Measurements from ENCODE around the gene MIOX. TPM values are rescaled to one million over a fixed set of nuclear protein-coding genes. Genes with fewer than 3 reads are reported as not detected.

MIOX gene
- not detected for total RNA-seq

DNA sequence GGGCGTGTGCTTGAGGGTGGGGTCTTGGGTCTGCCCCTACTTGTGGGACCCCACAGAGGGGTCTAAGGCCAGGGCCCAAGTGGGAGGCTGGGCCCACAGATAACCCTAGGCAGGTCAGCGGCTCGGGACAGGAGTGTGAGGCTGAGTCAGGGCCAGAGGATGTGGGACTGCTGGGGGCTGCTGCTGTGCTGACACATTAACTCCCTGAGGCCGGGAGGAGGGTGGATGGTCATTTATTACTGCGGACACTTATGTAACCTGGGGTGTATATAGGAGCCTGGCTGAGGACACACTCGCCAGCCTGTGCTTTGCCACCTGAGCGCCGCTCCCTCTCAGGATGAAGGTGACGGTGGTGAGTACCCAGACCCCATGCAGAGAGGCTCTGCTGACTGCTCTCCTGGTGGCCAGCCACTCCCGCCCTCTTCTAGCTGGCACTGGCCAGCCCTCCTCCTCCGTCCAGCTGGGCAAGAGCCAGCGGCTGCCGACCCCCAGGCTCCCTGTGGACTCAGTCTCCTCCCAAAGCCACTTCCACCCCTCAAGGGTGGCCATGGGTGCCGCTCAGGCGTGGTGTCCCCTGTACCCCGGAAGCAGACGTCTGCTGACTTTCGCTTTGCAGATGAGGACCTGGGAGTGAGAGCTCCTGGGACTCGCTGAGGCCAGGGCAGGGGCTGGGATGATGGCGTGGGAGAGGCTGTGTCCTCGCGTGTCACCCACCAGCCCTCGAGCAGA, at the start of gene MIOX:
TSS of gene MIOX (plus strand) at position 299 of the 729 bp plus-strand sequence. CDS start at position 338, 39 bp downstream.
- no peak for DNase-seq (ENCODE audit: low spot score)

DNA sequence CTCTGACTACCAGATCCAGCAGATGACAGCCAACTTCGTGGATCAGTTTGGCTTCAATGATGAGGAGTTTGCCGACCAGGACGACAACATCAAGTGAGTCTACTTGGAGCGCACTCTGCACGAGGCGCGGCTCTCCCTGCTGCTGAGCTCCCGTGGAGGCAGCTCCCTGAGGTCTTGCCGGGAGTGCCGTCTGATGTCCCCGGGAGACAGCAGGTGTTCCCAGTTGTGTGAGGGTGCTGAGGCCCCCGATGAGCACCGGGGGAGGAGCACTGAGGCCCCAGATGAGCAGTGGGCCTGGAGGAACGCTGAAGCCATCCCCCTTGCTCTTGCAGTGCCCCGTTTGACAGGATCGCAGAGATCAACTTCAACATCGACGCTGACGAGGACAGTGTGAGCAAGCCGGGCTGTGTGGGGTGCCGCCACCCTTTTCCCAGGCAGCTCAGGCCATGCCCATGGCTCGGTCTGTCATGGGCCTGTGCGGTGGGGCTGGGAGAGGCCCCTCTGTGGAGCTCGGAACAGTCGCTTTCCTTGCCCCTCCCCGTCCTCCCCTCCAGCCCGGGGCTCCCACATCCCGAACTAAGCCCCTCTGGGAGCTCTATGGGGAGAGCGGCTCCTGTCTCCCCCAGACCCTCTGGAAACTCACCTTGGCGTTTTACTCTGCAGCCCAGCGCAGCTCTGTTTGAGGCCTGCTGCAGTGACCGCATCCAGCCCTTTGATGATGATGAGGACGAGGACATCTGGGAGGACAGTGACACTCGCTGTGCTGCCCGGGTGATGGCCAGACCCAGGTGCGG, 49.0 kb upstream of the MIOX start:
- no peak for DNase-seq (ENCODE audit: low spot score)

DNA sequence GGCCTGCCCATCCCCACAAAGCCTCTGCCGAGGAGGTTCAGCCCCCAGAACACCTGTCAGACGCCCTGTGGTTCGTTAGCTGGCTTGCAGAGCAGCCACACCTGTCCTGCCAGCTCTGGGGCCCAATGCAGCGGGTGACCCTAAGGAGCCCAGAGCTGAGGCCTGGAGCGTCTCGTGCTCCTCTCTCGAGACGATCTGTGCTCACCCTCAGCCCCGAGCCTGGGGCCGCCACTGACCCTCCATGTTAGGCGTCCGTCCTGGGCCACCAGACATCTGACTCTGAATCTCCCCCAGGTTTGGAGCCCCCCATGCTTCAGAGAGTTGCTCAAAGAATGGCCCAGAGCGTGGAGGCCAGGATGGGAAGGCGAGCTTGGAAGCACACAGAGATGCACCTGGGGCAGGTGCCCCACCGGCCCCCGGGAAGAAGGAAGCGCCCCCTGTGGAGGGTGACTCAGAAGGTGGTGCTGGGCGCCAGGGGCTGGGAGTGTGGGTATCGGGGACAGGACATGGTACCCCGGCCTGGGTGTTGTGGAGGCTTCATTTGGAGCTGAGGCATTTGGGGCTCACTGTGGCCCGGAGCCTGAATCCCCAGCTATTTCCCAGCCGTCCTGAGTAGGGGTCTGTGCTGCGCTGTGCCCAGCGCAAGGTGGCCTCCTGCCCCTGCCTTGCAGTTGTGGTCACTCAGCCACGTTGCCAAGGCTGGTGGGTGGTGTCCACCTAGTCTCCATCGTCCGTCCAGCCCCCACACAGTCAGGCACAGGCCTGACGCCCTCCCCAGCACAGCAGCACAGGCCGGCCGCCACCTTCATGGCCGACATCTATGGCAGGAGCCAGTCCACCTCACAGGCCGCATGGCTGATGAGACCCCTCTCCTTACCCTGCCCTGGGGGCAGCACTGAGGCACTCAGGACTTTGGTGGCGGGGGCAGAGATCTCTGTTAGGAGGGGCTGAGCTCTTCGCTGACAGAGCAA, 48.1 kb upstream of the MIOX start:
- no peak for DNase-seq (ENCODE audit: low spot score)

DNA sequence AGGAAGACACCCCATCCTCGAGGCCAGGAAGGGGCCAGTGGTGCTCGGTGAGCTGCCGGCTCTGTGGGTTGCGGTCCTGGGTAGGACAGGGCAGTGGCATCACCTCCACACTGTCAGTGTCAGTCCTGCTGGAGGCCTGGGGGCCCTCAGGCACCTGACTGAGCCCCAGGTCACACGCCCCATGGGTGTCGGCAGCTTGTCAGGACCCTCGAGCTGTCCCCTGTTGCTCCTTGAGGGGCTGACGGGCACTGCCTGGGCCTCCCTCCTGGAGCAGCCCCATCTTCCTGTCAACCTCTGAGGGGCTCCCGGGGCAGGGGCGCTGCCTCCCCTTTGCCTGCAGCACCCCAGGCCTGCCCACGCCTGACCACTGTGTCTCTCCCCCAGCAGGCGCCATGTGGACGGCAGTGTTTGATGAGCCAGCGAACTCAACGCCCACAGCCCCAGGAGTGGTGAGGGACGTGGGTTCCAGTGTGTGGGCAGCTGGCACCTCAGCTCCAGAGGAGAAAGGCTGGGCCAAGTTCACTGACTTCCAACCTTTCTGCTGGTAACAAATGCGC, 47.3 kb upstream of the MIOX start:
- no peak for DNase-seq (ENCODE audit: low spot score)

DNA sequence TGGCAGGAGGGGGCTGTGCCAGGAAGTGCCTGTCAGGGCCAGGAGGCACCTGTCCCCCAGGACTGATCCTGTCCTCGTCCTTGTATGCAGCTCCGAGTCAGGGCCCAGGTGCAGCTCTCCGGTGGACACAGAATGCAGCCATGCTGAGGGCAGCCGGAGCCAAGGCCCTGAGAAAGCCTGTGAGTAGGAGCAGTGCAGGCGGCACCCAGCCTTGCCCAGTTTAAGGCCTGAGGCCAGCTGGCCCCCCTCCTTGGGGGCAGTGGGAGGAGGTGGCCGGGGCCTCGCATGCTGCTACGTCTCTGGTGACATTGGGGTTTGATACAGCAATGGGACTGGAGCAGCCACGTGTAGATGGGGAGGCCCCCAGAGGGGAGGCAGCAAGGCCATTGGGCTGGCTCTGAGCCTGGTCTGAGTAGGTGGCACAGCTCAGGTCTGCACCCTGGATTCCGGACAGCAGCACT, 46.8 kb upstream of the MIOX start:
- no peak for DNase-seq (ENCODE audit: low spot score)

DNA sequence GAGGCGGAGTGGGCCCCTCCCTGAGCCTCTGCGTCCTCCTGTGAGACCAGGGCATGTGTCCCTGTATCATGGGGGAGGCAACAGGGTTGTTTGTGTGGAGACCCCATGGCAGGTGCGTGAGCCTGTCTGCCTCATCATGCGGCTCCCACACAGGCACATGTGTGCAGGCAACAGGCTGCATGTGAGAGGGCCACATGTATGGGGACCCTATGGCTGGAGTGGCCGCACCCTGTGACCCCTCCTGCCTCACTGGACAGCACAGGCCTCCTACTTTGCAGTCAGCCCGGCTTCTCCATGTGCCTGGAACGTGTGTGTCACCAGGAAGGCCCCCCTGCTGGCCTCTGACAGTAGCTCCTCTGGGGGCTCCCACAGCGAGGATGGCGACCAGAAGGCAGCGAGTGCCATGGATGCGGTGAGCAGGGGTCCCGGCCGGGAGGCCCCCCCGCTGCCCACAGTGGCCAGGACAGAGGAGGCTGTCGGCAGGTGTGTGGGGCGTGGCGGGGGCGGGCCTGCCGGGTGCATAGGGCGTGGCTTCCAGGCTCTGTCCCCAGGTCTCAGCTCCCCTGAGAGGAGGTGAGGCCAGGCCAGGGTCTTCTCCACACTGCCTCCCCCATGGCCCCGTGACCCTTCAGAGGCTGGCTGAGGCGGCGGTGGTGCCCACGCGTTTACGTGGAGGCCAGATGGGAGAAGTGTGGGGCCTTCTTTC, 46.0 kb upstream of the MIOX start:
- DNase-seq (ENCODE audit: low spot score), result no peak

DNA sequence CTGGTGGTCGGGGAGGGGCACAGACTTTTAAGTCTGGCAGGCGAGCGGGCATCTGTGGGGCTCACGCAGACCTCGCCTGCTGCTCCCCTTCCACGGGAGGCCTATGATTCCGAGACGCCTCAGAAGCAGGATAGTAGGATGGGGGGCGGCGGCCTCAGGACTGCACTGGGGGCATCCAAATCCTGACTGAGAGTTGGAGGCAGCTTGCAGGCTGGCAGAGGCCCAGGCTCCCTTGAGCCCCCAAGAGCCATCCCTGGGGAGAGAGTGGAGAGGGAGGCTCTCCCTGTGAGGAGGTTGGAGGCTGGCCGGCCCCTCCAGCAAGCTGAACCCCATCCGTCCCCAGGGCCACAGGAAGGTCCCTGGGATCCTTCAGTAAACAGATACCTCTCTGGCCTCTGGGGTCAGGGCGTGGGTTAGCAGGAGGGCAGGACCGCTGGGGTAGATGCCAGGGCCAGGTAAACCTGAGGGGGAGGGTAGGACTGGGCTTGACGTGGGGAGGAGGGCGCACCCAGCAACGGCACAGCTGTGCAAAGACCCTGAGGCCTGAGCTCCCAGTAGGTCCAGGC, 45.1 kb upstream of the MIOX start:
- DNase-seq (ENCODE audit: low spot score), result no peak

DNA sequence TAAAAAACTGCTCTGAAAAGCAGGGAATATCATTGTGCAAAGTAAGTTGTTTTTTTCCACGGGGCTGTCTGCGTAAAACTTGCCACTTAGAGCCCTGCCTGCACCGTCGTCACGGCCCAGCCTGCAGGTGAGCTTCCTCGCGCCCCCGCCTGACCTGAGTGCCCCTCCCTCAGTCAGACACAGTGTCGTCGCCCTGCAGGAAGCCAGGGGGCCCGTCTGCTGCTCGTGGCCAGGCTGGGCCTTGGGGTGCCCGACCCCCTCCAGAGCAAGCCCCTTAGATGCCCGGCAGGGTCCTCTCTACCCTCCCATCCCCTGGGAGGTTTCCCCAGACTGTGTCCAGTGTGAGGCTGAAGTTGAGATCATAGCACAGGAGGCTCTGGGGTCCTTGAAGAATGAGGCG, 43.5 kb upstream of the MIOX start:
- no peak for DNase-seq (ENCODE audit: low spot score)

DNA sequence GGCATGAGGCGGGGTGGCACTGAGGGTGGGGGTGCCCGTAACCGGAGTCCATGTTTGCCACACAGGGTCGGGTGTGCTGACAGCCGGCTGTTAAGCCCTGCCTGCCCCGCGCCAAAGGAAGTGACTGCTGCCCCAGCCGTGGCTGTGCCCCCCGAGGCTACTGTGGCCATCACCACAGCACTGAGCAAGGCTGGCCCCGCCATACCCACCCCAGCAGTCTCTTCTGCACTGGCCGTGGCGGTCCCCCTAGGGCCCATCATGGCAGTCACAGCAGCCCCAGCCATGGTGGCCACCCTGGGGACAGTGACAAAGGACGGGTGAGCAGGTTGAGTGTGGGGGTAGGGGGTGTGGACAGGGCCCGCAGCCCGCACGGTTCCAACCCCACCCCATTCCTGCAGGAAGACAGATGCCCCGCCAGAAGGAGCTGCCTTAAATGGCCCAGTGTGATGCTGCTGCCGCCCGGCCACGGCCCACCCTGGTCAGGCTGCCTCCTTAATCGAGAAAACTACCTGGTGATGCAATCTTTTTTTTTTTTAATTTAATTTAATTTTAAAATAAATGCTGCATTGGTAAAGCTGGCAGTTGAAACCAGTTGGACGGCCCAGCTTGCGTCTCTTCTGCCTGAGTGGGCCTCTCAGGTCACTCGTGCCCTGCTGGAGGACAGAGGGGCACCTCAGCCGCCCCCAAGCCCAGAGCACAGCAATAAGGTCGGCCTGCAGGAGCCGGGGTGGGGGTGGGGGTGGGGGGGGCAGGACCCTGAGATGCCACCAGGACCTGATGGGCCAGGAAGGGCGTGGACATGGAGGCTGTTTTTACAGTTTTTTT, 42.6 kb upstream of the MIOX start:
- DNase-seq (ENCODE audit: low spot score), result no peak

DNA sequence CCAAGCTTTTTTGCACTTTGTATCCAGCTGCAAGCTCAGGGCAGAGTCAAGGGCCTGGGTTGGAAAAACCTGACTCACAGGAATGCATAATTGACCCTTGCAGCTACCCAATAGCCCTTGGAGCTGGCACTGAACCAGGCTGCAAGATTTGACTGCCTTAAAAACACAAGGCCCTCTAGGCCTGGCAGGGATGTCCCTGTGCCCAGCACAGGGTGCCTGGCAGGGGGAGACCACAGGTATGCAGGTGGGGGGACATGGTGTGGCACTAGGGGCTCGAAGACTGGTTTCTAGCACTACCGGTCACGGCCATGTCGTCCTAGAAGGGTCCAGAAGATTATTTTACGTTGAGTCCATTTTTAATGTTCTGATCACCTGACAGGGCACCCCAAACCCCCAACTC, 42.0 kb upstream of the MIOX start:
- DNase-seq (ENCODE audit: low spot score), result no peak

DNA sequence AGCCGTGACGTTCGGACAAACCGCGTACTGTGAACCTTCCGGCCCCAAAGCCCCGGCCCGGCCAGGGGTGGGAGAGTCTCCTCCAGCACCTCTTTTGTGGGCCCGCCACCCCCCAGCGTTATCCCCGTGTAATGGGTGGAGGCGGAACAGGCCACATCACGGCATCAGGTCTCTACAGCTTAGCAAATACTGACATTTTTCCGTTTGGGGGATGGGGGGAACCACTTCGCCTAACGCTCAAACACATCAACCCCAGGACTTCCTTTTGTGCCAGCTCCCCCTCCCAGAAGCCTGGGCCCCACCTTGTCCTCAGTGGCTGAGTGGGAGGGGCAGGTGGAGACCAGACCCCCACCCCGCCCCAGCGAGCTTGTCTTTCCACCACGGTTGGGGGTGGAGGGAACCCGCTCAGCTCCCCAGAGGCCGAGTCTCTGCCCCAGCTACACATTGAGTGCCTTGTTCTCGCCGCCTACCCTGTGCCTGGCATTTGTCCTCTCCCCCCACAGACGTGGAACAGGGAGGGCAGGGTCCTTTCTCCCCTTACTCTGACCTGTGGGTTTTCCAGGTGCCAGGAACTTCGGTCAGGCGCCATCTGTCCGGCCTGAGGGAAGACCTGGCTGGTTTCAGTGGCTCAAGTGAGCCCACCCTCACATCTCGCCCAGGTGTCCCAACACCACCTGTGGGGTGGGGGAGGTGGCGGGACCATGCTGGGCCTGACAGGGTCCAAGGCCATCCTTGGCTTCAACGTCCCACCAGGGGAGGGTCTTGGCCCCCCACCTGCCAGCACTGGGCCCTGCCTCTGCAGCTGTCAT, 41.4 kb upstream of the MIOX start:
- no peak for DNase-seq (ENCODE audit: low spot score)

DNA sequence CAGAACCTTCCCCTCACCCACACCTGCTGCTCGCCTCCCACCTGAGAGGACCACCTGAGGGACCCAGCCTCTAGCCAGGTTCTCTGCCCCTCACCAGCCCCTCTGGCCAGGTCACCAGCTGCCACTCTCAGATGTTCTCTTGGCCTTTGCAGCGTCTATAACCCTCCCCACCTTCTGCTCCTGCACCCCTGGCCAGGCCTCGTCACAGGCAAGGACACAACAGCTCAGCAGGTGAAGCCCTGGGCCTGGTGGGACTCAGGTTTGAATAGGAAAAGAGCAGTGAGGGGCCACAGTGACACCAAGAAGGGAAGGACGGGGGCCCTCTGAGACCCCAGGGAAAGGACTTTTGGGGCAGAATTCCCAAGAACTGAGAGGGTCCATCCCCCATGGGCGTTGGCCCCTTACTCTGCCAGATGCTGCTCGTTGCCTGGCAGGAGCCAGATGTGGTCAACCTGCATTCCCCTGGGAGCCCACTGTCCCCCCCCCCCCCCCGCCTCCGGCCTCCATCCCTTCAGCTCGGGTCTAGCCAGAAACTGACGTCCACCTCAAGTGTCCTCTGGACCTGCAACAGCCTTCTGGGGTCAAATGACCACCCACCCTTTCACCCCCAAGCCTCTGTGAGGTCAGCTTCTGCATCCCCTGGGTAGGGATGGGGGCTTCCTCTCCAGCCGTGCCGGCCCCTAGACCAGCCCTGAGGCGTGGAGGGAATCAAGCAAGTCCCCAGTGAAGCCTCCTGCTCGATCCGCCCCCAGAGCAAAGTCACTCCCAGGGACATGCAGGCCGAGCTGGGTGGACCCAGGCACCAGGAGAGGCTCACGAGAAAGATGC, 40.6 kb upstream of the MIOX start:
- DNase-seq (ENCODE audit: low spot score), result no peak

DNA sequence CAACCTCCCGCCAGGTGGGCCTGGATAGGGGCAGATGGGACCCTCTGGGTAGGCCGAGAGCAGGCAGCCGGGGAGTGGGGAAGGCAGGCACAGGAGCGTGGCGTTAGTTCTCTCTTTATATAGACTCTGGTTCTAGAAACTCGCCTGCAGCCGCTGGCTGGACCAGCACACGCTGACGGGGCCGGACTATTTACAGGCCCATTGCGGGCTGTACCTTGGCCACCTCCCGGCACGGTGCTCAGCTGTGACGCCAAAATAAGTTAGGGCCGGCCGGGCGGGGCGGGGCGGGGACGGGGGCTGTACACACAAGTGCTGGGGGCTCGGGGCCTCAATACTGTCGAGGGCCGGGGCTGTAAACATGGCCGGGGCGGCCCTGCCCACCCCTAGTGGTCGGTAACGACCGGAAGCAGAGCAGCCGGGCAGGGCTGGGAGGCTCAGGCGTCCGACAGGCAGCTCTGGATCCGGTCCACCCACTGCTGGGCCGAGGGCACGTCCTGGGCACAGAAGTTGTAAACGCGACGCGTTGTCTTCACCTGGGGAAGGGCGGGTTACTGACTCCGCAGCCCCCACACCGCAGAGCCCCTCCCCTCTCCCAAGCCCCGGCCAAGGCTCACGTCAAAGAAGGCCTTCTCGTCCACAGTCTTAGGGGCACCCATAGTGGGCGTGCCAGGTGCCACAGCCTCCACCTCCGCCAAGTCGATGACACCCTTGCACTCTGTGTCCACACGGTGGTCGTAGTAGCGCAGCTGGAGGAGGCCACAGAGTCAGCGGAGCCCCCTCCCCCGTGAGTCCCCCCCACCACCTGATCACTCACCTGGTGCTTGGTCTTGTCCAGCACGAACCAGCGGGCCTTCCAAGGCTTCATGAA, 39.7 kb upstream of the MIOX start:
- DNase-seq (ENCODE audit: low spot score), result no peak

DNA sequence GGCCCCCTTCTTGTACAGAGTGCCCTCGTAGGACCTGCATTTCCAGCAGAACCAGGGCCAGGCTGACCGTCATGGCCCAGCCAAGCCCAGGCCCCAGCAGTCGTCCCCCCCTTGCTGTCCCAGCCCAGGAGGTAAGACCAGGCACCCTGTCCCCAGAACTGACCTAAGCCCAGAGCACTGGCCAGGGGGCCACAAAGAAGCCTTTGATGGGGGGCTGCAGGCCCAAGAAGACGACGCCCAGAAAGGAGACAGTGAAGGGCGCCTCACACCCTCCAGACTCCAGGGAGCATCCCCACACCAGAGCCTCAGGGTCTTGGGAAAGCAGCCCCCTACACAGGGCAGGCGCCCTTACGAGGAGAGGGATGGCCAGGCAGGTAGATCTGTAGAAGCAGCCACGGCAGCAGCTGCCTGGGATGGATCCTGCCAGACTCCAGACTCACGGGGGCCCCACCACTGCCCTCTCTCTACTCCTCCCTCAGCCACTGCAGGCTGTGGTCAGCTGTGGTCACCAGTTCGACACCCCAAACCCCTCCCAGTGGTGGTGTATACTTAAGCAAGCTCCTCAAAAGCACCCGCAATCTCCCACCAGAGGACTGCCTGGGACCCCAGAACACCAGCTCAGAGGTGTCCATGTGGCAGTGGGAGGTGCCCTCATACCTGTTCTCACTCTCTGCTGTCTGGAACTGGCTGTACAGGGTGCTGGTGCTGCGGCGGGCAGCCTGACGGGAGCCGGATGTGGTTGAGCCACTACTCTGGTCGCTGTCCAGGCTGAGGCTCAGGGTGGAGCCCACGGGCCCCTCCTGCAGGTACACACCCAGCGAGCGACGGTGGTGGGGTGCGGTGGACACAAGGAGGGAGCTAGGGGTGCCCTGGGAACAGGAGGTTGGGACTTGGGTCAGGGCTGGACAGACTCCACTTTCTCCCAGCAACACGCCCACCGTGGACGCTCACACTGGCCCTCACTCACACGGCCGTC, 38.8 kb upstream of the MIOX start:
- no peak for DNase-seq (ENCODE audit: low spot score)

DNA sequence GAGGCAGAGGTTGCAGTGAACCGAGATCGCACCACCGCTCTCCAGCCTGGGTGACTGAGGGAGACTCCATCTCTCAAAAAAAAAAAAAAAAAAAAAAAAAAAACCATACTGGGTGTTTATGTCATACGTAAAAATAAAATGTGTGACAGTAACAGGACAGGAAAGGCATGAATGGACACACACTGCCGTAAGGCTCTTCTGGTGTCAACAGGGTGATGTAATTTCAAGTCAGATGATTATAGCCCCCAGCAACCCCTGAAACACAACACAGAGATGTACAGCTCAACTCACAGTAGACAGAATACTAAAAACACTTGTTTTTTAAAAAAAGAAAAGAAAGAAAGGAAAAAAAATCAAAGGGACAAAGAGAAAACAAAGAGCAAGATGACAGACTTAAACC, 34.0 kb upstream of the MIOX start:
- DNase-seq (ENCODE audit: low spot score), result no peak

DNA sequence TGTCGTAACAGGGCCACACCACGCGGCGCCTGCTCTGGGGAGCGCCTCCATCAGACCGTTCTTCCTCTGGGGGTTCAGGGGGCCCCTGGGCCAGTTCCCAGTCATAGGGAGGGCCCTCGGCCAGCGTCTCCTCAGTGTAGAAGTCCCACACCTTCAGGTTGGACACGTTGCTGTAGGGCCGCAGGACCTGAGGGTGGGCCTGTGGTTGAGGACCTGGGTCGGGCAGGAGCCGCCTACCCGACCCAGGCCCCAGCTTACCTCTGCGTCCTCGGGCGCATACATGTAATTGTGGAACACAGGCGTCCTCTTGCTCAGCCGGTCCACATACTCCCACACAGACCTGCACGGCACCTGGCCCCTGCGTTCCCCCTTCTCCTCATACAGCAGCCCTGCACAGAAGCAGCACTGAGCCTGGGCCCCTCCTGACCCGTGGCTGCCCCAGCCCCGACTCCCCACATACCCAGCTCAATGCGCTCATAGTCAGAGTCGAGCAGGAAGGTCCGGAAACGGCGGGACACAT, 32.0 kb upstream of the MIOX start:
- no peak for DNase-seq (ENCODE audit: low spot score)

Measured in ureter (tissue), 1 donor.